ENCODE data around the gene DCLK2.

Gene DCLK2

GRCh38 chr4:150240011-150240410 is 161.8 kb downstream of the DCLK2 start:
- DNase-seq (ENCODE audit: low read depth): no peak

- DNase-seq (ENCODE audit: low read depth): no peak
Measured at GRCh38 chr4:150242820-150243458, 164.7 kb downstream of the DCLK2 start.

- DNase-seq (ENCODE audit: low read depth): no peak
Measured at GRCh38 chr4:150243932-150244331, 165.7 kb downstream of the DCLK2 start.

GRCh38 chr4:150244600-150244999 is 166.4 kb downstream of the DCLK2 start:
- DNase-seq (ENCODE audit: low read depth): peak; percentile 44

GRCh38 chr4:150247184-150247583 is 168.9 kb downstream of the DCLK2 start:
- DNase-seq (ENCODE audit: low read depth): no peak

GRCh38 chr4:150248181-150248580 is 169.9 kb downstream of the DCLK2 start:
- DNase-seq (ENCODE audit: low read depth): no peak

GRCh38 chr4:150250293-150250997 is 172.2 kb downstream of the DCLK2 start:
- DNase-seq (ENCODE audit: low read depth): no peak

GRCh38 chr4:150250998-150251651 is 172.9 kb downstream of the DCLK2 start:
- no peak for DNase-seq (ENCODE audit: low read depth)

- no peak for DNase-seq (ENCODE audit: low read depth)
Measured at GRCh38 chr4:150251752-150252190, 173.5 kb downstream of the DCLK2 start.

- no peak for DNase-seq (ENCODE audit: low read depth)
Measured at GRCh38 chr4:150252306-150252705, 174.1 kb downstream of the DCLK2 start.

- DNase-seq (ENCODE audit: low read depth): no peak
Measured at GRCh38 chr4:150252741-150253140, 174.5 kb downstream of the DCLK2 start.

GRCh38 chr4:150253416-150253815 is 175.2 kb downstream of the DCLK2 start:
- DNase-seq (ENCODE audit: low read depth): no peak

GRCh38 chr4:150253965-150254630 is 175.9 kb downstream of the DCLK2 start:
- DNase-seq (ENCODE audit: low read depth): no peak

- DNase-seq (ENCODE audit: low read depth): no peak
Measured at GRCh38 chr4:150255610-150256224, 177.5 kb downstream of the DCLK2 start.

GRCh38 chr4:150256225-150256620 is 178.0 kb downstream of the DCLK2 start:
- DNase-seq (ENCODE audit: low read depth): no peak

- no peak for DNase-seq (ENCODE audit: low read depth)
Measured at GRCh38 chr4:150256841-150257730, 178.8 kb downstream of the DCLK2 start.

GRCh38 chr4:150258569-150258968 is 180.3 kb downstream of the DCLK2 start:
- DNase-seq (ENCODE audit: low read depth): no peak

GRCh38 chr4:150259861-150260567 is 181.8 kb downstream of the DCLK2 start:
- no peak for DNase-seq (ENCODE audit: low read depth)

GRCh38 chr4:150261571-150261970 is 183.3 kb downstream of the DCLK2 start:
- no peak for DNase-seq (ENCODE audit: low read depth)

- no peak for DNase-seq (ENCODE audit: low read depth)
Measured at GRCh38 chr4:150262611-150263010, 184.4 kb downstream of the DCLK2 start.

Data from non-pigmented ciliary epithelial cell (primary cell).